GM12892 (cell line): ENCODE measurements around the gene OR11A1.
"Not testable (repeated sequence)": the region's sequence is repeated elsewhere in the genome, so short reads cannot be mapped to it uniquely, and the experiment has no call there.

Source experiments
- POLR2A ChIP-seq: IDR thresholded peaks from 2 replicates; pipeline ENCODE4 v1.6.1; 2011; ENCODE audit warnings: low read depth, low read length, control low read depth
- POLR2AphosphoS5 ChIP-seq: IDR thresholded peaks from 2 replicates; pipeline ENCODE4 v1.6.1; 2011; ENCODE audit warnings: low read depth, low read length, control low read depth
- TAF1 ChIP-seq: IDR thresholded peaks from 2 replicates; pipeline ENCODE4 v1.6.1; 2011; ENCODE audit warnings: low read depth, mild to moderate bottlenecking, control low read depth, low read length, borderline replicate concordance

- not testable (repeated sequence) for TF ChIP-seq POLR2A, POLR2AphosphoS5, TAF1
Observed at GRCh38 chr6:29436730-29437129, 20.1 kb downstream of the OR11A1 start.
